Measurements from ENCODE around the gene GAS6. TPM values are rescaled to one million over a fixed set of nuclear protein-coding genes. Genes with fewer than 3 reads are reported as not detected.
"Not testable (repeated sequence)": the region's sequence is repeated elsewhere in the genome, so short reads cannot be mapped to it uniquely, and the experiment has no call there.

GAS6 gene
- total RNA-seq, 2 donors from 2014 or later, result 206 to 254 TPM

DNA sequence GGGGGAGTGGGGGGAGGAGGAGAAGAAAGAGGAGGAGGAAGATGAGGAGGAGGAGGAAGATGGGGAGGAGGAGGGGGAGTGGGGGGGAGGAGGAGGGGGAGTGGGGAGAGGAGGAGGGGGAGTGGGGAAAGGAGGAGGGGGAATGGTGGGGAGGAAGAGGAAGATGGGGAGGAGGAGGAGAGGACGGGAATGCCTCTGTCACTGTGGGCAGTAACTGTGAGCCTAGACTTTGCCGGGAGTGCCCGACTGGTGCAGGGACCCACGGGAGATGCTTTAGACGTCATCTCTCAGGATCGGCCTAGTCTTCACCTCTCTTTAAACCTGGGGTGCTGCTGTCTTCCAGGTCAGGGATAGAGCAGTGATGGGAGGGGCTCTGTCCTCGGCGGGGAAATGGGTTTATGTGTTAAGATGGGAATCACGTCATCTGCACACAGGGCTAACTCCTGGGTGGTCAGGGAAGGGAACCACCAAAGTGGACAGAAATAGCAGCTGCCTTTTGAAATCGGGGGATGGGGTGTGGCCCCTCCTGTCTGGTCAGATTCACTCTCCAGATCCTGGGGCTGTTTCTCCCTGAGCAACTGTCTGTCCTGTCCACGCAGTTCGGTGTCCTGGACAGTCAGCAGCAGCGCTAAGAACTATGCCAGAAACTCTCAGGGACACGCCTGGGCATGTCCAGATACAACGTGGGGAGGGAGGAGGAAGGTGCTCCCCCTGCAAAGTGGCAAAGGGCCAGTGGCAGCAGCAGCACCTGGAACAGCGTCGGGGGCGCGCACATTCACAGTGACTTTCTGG, 26.9 kb downstream of the GAS6 start:
- Histone ChIP-seq H3K36me3 (peaks cover 36% of the 10 kb centered on the region), H3K9me3 (no peaks in the 10 kb centered on the region), H3K4me3 (no peak overlapping the region), H3K27me3 (no peaks in the 10 kb centered on the region), H3K27ac (peak overlapping the region; percentile 84 to 91), H3K4me1 (peaks cover 0 to 48% of the 10 kb centered on the region in 2 donors)
- DNase-seq (ENCODE audit: low spot score), result peak; percentile 78
- TF ChIP-seq, protein P1, sequence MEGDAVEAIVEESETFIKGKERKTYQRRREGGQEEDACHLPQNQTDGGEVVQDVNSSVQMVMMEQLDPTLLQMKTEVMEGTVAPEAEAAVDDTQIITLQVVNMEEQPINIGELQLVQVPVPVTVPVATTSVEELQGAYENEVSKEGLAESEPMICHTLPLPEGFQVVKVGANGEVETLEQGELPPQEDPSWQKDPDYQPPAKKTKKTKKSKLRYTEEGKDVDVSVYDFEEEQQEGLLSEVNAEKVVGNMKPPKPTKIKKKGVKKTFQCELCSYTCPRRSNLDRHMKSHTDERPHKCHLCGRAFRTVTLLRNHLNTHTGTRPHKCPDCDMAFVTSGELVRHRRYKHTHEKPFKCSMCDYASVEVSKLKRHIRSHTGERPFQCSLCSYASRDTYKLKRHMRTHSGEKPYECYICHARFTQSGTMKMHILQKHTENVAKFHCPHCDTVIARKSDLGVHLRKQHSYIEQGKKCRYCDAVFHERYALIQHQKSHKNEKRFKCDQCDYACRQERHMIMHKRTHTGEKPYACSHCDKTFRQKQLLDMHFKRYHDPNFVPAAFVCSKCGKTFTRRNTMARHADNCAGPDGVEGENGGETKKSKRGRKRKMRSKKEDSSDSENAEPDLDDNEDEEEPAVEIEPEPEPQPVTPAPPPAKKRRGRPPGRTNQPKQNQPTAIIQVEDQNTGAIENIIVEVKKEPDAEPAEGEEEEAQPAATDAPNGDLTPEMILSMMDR (IDR thresholded peaks at IDR 0.05), result no peak

DNA sequence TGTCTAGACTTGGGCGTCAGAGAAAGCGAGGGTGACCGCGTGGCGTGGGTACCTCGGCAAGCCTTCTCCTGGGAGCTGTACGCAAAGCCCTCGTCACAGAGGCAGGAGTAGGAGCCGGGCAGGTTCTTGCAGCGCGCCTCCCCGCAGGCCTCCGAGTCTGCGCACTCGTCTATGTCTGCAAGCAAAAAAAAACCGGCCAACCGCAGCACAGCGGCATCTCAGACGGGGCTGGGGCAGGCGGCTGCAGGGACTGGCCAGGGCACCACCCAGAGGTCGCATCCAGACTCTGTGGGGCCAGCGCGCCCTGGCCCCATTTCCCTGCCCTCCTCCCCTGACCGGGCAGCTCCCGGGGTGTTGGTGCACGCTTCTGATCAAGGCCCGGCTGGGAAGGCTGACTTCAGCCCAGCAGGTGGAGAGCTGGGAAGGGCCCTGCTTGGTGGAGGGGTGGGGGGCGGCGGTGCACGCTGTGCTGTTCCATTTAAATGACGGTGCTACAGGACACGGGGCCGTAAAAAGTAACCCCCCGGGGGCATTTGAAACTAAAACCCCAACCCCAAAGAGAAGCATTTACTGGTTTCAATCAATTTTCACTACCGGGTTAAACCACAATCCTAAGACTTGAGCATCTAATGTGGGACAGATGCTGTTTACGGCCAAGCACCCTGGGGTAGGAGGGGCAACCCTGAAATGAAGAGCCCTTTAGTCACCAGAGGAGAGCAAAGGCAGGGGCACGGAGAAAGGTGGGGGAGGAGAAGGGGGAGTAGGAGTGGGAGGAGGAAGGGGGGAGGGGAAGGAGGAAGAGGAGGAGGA, 28.2 kb downstream of the GAS6 start:
- Histone ChIP-seq H3K4me1 (peaks cover 0 to 40% of the 10 kb centered on the region in 2 donors), H3K4me3 (no peak overlapping the region), H3K27me3 (no peaks in the 10 kb centered on the region), H3K9me3 (no peaks in the 10 kb centered on the region), H3K36me3 (peaks cover 43% of the 10 kb centered on the region), H3K27ac (no peak overlapping the region)
- DNase-seq (ENCODE audit: low spot score), result no peak
- TF ChIP-seq, protein P1 (IDR thresholded peaks at IDR 0.05), result no peak

DNA sequence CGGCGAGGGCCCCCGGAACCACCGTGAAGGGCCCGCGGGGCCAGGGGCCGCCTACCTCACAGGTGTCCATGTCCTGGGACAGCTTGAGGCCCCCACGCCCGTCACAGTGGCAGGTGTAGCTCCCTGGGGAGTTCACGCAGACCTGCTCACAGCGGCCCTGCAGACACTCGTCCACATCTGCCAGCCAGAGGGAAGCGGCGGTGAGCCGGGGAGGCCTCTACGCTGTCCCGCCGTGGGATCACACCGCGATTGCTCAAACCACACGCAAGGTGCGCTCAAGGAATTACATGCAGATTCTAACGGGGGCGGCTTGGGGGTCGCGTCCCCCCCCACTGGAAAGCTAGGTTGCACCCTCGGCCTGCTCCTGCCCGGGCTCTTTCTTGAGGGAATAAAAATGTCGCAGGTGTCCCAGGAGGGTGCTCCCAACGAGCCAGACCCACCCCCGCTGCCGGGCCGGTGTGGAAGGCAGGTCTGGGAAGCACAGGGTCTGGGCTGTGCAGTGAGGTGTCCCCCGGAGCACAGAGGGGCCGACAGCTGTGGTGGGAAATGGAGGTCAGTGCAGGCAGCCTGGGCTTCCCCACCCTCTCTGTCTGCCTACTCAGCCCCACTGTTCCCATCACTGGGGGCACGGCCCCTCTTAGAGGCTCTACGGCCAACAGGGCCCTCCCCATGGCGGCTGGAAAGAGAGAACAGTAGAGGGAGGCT, 29.2 kb downstream of the GAS6 start:
- no peaks in the 10 kb centered on the region for H3K9me3 ChIP-seq
- peaks cover 0 to 30% of the 10 kb centered on the region in 2 donors for H3K4me1 ChIP-seq
- TF ChIP-seq, protein P1 (IDR thresholded peaks at IDR 0.05), result no peak
- no peak overlapping the region for H3K27ac ChIP-seq
- H3K27me3 ChIP-seq, result no peaks in the 10 kb centered on the region
- peaks cover 43% of the 10 kb centered on the region for H3K36me3 ChIP-seq
- no peak overlapping the region for H3K4me3 ChIP-seq
- DNase-seq (ENCODE audit: low spot score), result no peak

DNA sequence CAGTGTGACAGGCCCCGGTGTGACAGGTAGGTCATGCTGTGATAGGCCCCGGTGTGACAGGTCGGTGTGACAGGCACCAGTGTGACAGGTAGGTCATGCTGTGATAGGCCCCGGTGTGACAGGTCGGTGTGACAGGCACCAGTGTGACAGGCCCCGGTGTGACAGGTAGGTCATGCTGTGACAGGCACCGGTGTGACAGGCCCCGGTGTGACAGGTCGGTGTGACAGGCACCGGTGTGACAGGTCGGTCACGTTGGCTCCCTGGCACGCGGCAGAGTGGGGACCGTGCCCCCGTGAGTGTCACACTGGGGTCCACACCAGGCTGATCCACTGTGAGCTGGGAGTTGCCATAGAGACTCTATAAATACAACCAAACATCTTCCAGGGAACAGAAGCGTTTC, 29.9 kb downstream of the GAS6 start:
- Histone ChIP-seq H3K4me1 (peaks cover 0 to 24% of the 10 kb centered on the region in 2 donors), H3K36me3 (peaks cover 43% of the 10 kb centered on the region)
- not testable (repeated sequence) for H3K9me3 ChIP-seq; H3K4me3 ChIP-seq; DNase-seq (ENCODE audit: low spot score); H3K27ac ChIP-seq; H3K27me3 ChIP-seq

DNA sequence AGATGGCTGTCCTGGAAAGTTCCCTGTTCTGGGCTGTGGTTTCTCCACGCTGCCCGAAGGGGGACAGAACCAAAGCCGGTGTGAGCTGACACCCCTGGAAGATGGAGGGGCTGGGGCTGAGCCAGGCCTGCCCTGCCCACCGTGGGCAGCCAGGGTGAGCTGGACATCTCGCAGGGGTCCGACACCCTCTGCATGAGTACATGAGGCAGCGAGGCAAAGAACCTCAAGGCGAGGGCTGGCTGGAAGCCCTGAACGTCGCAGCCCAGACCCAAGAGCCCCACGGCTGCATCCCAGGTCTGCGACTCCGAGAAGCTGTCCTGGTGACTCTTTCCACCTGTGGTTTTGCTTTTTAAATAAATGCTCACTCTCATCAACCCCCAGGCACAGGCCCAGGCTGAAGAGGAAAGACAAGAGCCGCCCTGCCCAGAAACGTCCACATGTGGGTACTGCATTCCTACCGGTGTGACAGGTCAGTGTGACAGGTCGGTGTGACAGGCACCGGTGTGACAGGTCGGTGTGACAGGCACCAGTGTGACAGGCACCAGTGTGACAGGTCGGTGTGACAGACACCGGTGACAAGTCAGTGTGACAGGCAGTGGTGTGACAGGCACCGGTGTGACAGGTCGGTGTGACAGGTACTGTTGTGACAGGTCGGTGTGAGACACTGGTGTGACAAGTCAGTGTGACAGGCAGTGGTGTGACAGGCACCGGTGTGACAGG, 30.6 kb downstream of the GAS6 start:
- Histone ChIP-seq H3K4me3 (no peak overlapping the region), H3K27ac (no peak overlapping the region), H3K9me3 (no peaks in the 10 kb centered on the region), H3K36me3 (peaks cover 48% of the 10 kb centered on the region), H3K27me3 (no peaks in the 10 kb centered on the region), H3K4me1 (peaks cover 0 to 16% of the 10 kb centered on the region in 2 donors)
- DNase-seq (ENCODE audit: low spot score), result no peak
- TF ChIP-seq, protein P1 (IDR thresholded peaks at IDR 0.05), result no peak

All from right atrium auricular region (tissue), 2 donors.